ENCODE measurements around the gene NPM1. TPM values are rescaled to one million over a fixed set of nuclear protein-coding genes. Genes with fewer than 3 reads are reported as not detected.
"Not testable (repeated sequence)": the region's sequence is repeated elsewhere in the genome, so short reads cannot be mapped to it uniquely, and the experiment has no call there.

NPM1 gene
- total RNA-seq, 1 donor from 2014 or later = 1,666 TPM

GRCh38 chr5:171412186-171412585 is 24.5 kb downstream of the NPM1 start:
- DNase-seq (ENCODE audit: low read depth, low spot score) = no peak

DNA sequence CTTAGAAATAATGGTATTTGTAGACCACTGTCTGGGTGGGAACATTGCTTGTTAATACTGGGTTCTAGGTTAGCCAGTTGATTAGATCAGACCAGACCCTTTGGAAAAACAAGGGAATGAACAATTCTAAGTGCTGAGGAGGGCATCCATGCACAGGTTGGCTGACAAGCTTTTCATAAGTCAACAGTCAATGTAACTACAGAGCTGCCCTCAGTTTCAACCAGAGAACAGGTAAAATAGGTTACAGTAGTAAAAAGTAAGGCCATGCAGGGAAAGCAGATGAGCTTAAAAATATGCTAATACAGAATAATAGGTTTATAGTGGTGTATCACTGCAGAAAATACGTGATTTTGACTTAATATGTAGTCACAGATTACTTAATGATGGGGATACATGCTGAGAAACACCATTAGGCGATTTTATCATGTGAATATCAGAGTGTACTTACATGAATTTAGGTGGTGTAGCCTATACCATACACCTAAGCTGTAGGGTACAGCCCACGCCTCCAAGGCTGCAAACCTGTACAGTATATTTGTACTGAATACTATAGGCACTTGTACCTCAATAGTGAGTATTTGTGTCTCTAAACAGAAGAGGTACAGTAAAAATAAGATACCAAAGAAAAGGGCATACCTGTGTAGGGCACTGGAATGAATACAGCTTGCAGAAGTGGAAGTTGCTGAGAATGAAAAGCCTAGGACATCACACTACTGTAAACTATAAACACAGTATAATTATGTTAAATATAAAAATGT is 25.7 kb downstream of the NPM1 start:
- DNase-seq (ENCODE audit: low read depth, low spot score) = no peak

DNA sequence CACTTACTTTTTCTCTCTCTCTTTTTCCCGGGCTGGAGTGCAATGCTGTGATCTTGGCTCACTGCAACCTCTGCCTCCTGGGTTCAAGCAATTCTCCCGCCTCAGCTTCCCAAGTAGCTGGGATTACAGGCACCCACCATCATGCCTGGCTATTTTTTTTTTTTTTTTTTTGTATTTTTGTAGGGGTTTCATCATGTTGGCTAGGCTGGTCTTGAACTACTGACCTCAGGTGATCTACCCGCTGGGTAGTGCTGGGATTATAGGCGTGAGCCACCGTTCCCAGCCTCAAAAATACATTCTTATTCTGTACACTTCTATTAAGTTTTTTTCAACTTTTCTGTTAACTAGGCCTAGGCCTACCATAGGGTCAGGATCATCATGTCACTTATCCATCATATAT is 26.3 kb downstream of the NPM1 start:
- not testable (repeated sequence) for DNase-seq (ENCODE audit: low read depth, low spot score)

GRCh38 chr5:171415115-171415730 is 27.6 kb downstream of the NPM1 start:
- no peak for DNase-seq (ENCODE audit: low read depth, low spot score)

- no peak for DNase-seq (ENCODE audit: low read depth, low spot score)
These were observed 28.8 kb downstream of the NPM1 start for GRCh38 chr5:171416160-171417049.

DNA sequence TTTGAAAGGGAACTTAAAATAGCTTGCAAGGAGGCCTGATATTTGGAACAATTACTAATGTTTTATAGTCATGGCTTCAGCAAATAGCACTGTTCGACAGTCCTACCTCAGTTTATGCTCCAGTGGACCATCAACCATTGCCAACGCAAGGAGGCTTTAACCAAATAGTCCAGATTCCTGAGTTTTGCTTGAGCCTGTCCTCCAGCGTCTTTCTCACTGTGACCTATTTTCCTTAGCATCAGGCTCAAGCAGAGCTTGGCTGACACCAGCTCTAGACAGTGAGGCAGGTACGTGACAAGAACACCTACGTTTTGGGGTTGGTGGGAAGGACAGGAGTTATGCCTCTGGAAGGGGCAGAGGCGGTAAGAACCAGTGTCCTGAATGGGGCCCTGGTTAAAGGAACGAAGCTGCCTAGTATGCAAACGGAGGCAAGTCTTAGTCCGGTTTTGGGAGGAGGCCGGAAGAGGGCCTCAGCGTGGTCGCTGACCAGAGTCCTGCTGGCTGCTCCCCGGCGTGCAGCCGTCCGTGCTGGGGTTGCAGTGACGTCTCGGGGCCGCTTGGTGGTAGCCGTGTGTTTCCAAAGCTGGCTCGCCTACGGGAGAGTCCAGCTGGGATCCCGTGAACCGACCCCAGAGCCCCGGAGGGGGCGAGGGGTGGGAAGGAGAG is 30.8 kb downstream of the NPM1 start:
- peak; percentile 20 for DNase-seq (ENCODE audit: low read depth, low spot score)

DNA sequence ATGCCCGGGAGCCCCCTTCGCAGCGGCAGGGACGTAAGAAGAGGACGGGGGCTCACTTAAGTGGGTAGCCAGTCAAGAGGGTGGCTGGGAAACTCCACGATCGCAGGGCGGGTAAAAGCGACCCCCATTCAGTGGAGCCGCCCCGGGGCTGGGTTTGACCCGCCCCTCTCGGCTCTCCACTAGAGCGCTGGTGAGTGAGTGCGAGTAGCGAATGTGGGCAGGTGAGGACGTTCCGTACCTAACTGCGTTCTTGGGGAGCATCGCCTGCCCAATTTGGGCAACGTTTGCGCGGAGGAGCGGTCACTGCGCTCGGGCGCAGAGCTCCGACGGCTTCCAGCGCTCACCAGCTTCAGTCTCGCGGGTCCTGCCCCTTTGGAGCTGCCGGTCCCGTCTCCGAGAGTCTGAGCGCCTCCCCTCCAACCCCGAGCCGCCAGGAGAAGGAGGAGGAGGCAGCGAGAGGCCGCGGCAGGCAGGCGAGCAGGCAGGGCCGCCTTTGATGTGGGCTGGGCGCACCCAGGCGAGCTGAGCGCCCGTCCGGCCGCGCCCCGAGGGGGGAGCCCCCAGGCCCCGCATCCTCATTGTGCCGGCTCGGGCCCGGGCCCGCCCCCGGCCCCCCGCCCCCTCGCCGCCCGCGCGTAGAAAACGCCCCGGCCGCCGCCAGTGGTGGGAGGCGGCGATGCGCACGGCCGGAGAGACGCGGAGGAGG is 31.5 kb downstream of the NPM1 start, which contains the start of gene FGF18:
TSS of gene FGF18 (plus strand) at position 666 of the 706 bp plus-strand sequence. CDS start 553 bp downstream, outside the sequence.
- DNase-seq (ENCODE audit: low read depth, low spot score) = no peak

DNA sequence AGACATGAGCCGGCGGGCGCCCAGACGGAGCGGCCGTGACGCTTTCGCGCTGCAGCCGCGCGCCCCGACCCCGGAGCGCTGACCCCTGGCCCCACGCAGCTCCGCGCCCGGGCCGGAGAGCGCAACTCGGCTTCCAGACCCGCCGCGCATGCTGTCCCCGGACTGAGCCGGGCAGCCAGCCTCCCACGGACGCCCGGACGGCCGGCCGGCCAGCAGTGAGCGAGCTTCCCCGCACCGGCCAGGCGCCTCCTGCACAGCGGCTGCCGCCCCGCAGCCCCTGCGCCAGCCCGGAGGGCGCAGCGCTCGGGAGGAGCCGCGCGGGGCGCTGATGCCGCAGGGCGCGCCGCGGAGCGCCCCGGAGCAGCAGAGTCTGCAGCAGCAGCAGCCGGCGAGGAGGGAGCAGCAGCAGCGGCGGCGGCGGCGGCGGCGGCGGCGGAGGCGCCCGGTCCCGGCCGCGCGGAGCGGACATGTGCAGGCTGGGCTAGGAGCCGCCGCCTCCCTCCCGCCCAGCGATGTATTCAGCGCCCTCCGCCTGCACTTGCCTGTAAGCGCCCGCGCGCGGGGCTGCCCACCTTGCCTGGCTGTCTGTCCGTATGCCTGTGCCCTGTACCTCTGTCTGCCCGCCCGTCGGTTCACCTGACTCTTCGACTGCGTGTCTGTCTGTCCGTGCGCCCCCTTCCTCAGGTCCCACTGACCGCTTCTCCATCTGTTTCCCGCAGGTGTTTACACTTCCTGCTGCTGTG is 32.2 kb downstream of the NPM1 start:
- no peak for DNase-seq (ENCODE audit: low read depth, low spot score)

- no peak for DNase-seq (ENCODE audit: low read depth, low spot score)
These were observed 33.0 kb downstream of the NPM1 start for GRCh38 chr5:171420431-171421241.

- DNase-seq (ENCODE audit: low read depth, low spot score) = no peak
These were observed 33.9 kb downstream of the NPM1 start for GRCh38 chr5:171421331-171422262.

GRCh38 chr5:171422495-171422894 is 34.8 kb downstream of the NPM1 start:
- no peak for DNase-seq (ENCODE audit: low read depth, low spot score)

DNA sequence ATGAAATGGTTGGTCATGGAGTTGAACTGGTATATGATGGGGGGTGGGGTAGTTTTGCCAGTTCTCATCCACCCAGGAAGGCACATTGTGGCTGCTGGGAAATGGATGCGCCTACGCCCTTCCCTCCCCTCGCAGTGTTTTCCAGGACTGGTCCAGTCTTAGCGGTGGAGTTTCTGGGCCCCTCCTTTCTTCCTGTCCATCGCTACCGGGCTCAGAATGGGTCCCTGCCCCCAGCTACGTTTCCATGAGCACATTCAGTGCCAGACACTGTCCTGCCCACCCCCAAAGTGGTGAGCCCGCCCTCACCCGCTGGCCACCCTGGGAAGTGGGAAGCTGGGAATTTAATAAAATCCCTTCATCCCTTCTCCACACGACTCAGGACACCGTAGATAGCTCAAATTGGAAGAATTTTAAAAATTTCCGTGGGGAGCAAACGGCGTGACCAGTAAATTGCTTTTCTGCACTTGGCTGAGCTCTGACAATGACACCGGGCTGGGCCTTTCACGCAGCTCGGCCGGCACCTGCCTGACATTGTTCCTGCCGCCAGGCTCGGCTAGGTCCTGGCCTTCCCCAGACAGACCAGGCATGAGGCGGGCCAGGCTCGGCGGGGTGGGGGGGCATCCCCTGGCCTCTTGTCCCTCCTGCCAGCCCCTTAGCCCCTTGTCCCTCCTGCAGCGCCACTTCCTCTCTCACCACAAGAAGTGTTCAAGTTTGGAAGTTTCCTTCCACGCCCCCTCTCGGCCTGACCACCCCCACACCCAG is 35.4 kb downstream of the NPM1 start:
- no peak for DNase-seq (ENCODE audit: low read depth, low spot score)

DNA sequence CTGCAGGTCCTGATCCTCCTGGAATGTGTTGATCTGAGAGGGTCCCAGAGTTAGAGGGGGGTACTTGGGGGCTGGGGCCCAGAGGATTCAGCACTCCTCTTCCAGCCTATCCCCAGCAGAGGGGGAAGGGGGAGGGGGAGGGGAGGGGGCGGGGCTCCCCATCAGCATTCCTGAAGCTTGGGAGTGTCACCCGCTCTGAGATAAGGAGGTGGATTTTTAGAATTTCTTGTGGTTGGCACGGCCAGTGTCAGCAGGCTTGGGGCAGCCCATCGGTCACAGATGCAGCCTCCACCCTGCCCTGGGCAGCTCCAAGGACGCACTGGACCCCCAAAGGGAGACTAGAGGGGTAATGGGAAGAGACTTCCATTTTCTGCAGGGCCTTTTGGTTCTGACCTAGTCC is 37.1 kb downstream of the NPM1 start:
- DNase-seq (ENCODE audit: low read depth, low spot score) = no peak

DNA sequence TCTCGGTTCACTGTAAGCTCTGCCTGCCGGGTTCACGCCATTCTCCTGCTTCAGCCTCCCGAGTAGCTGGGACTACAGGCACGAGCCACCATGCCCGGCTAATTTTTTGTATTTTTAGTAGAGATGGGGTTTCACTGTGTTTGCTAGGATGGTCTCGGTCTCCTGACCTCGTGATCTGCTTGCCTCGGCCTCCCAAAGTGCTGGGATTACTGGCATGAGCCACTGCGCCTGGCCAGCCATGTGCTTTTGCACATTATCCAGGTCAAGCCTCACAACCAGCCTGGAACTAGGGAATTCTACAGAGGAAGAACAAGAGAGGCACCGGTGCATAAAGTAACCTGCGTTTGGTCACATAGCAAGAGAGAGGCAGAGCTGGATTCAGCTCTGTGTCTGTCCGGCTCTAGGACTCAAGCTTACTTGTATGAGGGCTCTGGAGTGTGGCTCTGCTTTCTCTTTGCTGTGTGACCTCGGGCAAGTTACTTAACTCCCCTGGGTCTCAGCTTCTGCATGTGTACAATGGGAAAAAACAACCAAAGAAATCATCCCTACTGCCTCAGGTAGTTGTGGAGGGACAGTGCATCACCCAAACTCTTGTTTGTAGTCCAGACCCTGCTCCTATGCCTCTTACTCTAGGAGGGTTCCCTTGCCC is 38.1 kb downstream of the NPM1 start:
- no peak for DNase-seq (ENCODE audit: low read depth, low spot score)

GRCh38 chr5:171426266-171426665 is 38.6 kb downstream of the NPM1 start:
- no peak for DNase-seq (ENCODE audit: low read depth, low spot score)

GRCh38 chr5:171426680-171427079 is 39.0 kb downstream of the NPM1 start:
- no peak for DNase-seq (ENCODE audit: low read depth, low spot score)

Data from pulmonary artery endothelial cell (primary cell).